Measurements from ENCODE around the gene RBM41.
A peak's percentile ranks its signal among the peaks of the same experiment; 100 is the strongest.

Gene RBM41

DNA sequence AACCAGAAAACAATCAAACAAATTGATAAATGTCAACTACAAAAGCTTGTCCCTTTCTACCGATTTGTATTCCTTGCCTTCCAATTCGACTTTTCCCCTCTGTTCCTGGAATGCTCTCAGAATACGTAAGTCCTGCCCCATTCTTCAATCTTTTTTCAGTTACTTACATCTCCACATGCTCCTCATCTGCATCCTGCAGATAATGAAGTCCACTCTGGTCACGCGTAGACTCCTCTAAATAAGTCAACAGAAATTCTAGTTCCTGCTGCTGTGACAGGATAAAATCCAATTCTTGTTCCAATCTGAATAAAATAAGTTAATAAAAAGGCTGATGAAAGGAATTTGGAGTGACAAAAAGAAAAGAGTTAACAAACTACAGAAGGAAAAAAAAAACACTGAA is 34.4 kb upstream of the RBM41 start:
- H3K4me3 ChIP-seq (ENCODE audit: low read depth, low read length): no peak overlapping the region
- TF ChIP-seq MYC (IDR thresholded peaks at IDR 0.05; ENCODE audit: low read depth, low read length) (no peak), POLR2A (IDR thresholded peaks at IDR 0.05; ENCODE audit: extremely low read depth, insufficient read length) (no peak), MAX (IDR thresholded peaks at IDR 0.05; ENCODE audit: low read depth, low read length) (no peak), CTCF (IDR thresholded peaks at IDR 0.05; ENCODE audit: low read depth, low read length) (no peak)
- no peak for DNase-seq (ENCODE audit: low read depth)

- peak; percentile 12 for DNase-seq (ENCODE audit: low read depth)
- no peak for TF ChIP-seq MYC (IDR thresholded peaks at IDR 0.05; ENCODE audit: low read depth, low read length)
- no peak for TF ChIP-seq MAX (IDR thresholded peaks at IDR 0.05; ENCODE audit: low read depth, low read length)
- TF ChIP-seq POLR2A (IDR thresholded peaks at IDR 0.05; ENCODE audit: extremely low read depth, insufficient read length): no peak
- no peak for TF ChIP-seq CTCF (IDR thresholded peaks at IDR 0.05; ENCODE audit: low read depth, low read length)
Observed at GRCh38 chrX:107146670-107147069, 28.0 kb upstream of the RBM41 start.

DNA sequence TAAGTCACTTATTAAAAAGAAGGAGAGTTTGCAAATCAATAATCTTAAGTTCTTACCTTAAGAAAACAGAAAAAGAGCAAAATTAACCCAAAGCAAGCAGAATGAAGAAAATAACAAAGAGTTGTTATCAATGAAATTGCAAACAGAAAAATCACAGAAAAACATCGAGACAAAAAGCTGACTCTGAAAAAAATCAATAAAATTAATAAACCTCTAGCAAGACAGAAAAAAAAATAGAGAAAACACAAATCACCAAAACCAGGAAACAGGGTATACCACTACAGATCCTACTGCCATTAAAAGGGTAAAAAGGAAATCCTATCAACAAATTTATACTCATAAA is 17.3 kb upstream of the RBM41 start:
- H3K4me3 ChIP-seq (ENCODE audit: low read depth, low read length): no peak overlapping the region
- TF ChIP-seq MYC (IDR thresholded peaks at IDR 0.05; ENCODE audit: low read depth, low read length): no peak
- TF ChIP-seq CTCF (IDR thresholded peaks at IDR 0.05; ENCODE audit: low read depth, low read length): no peak
- no peak for TF ChIP-seq POLR2A (IDR thresholded peaks at IDR 0.05; ENCODE audit: extremely low read depth, insufficient read length)
- TF ChIP-seq MAX (IDR thresholded peaks at IDR 0.05; ENCODE audit: low read depth, low read length): no peak
- no peak for DNase-seq (ENCODE audit: low read depth)

More at GRCh38 chrX:107146670-107147069, 28.0 kb upstream of the RBM41 start:
- H3K4me3 ChIP-seq (ENCODE audit: low read depth, low read length): no peak overlapping the region

DNA sequence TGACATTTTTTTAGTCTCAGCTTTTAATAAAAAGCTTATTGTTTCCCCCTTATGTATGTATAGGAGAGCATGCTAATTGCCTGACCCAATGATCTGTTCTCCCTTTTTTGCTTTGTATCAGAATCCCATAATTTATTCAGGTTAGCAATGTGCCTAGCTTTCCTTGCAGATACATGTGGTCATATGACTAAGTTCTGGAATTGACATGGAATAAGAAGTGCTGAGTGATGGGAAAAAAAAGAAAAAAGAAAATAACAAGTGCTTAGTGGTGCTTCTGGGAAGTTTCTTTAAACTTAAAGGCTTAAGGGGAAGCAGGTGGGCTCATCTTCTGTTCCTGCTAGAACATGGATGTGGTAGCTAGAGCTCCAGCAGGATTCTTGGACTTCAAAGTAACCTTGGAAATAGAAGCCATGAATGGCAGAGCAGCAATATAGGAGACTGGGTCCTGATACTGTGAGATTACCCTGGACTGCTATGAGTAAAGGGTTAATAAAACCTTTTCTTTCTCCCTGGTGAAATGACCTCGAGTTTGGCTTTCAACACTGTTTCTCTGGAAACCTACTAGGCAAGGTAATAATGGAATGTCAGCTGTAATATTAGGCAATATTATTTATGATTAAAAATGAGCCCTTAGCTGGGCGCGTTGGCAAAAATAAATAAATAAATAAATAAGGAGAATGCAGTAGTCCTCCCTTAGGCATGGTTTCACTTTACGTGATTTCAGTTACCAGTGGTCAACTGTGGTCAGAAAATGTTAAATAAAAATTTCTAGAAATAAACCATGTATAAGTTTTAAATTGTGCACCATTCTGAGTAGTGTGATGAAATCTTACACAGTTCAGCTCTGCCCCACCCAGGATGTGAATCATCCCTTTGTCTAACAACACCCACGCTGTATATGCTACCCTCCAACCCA is 16.7 kb upstream of the RBM41 start:
- H3K4me3 ChIP-seq (ENCODE audit: low read depth, low read length): no peak overlapping the region
- peak; percentile 76 for DNase-seq (ENCODE audit: low read depth)
- TF ChIP-seq MAX (IDR thresholded peaks at IDR 0.05; ENCODE audit: low read depth, low read length) (no peak), MYC (IDR thresholded peaks at IDR 0.05; ENCODE audit: low read depth, low read length) (no peak), CTCF (IDR thresholded peaks at IDR 0.05; ENCODE audit: low read depth, low read length) (no peak), POLR2A (IDR thresholded peaks at IDR 0.05; ENCODE audit: extremely low read depth, insufficient read length) (no peak)

GRCh38 chrX:107123750-107124149 is 5.1 kb upstream of the RBM41 start:
- no peak overlapping the region for H3K4me3 ChIP-seq (ENCODE audit: low read depth, low read length)
- no peak for DNase-seq (ENCODE audit: low read depth)
- TF ChIP-seq MAX (IDR thresholded peaks at IDR 0.05; ENCODE audit: low read depth, low read length) (no peak), POLR2A (IDR thresholded peaks at IDR 0.05; ENCODE audit: extremely low read depth, insufficient read length) (no peak)

- H3K4me3 ChIP-seq (ENCODE audit: low read depth, low read length): no peak overlapping the region
- no peak for DNase-seq (ENCODE audit: low read depth)
- no peak for TF ChIP-seq CTCF (IDR thresholded peaks at IDR 0.05; ENCODE audit: low read depth, low read length)
- no peak for TF ChIP-seq MYC (IDR thresholded peaks at IDR 0.05; ENCODE audit: low read depth, low read length)
- no peak for TF ChIP-seq POLR2A (IDR thresholded peaks at IDR 0.05; ENCODE audit: extremely low read depth, insufficient read length)
- no peak for TF ChIP-seq MAX (IDR thresholded peaks at IDR 0.05; ENCODE audit: low read depth, low read length)
Observed at GRCh38 chrX:107119283-107119682, 661 bp upstream of the RBM41 start.
